Right atrium auricular region (tissue), 2 donors: ENCODE results near the gene LMCD1. TPM values are rescaled to one million over a fixed set of nuclear protein-coding genes. Genes with fewer than 3 reads are reported as not detected.

Experiments used
- DNase-seq: peaks from one replicate; pipeline ENCODE4 v3.0.0-alpha.2; 2019; ENCODE audit warnings: low spot score
- H3K27ac ChIP-seq, 2 donors: fragments of 200-600 bp; sonication (generic); 1 replicate in 1 of 2; 2 replicates in 1 of 2; pipeline ENCODE4 v1.5.1; 2016 to 2019
- H3K27me3 ChIP-seq, 2 donors: fragments of 200-600 bp; sonication (generic); one replicate each; pipeline versions ENCODE4 v1.5.1 to v1.6.0; 2017 to 2019
- H3K36me3 ChIP-seq: fragments of 200-600 bp; sonication (generic); one replicate; pipeline ENCODE4 v1.5.1; 2016
- H3K4me1 ChIP-seq, 2 donors: fragments of 200-600 bp; sonication (generic); one replicate each; pipeline versions ENCODE4 v1.5.1 to v1.6.0; 2017 to 2019
- H3K4me3 ChIP-seq, 2 donors: fragments of 200-600 bp; sonication (generic); 1 replicate in 1 of 2; 2 replicates in 1 of 2; pipeline ENCODE4 v1.5.1; 2017 to 2019; ENCODE audit warnings: mild to moderate bottlenecking in 1 of 2, moderate library complexity in 1 of 2
- H3K9me3 ChIP-seq, 2 donors: fragments of 200-600 bp; sonication (generic); one replicate each; pipeline ENCODE4 v1.5.1; 2019
- total RNA-seq, 2 donors: library from RNA; depleted of rRNA; stranded (reverse); fragments of >200 nt; gene quantifications; one replicate each; pipeline ENCODE4 v1.1.0, GENCODE V29; 2016
- TF ChIP-seq, protein P1 (sequence below), 2 donors: fragments of 200-600 bp; sonication (generic); IDR thresholded peaks; one replicate each; pipeline ENCODE4 v1.5.1; 2019; ENCODE audit warnings: antibody characterized with exemption in 2 of 2

LMCD1 gene
- total RNA-seq, 2 donors from 2014 or later = 73.5 to 79.0 TPM

DNA sequence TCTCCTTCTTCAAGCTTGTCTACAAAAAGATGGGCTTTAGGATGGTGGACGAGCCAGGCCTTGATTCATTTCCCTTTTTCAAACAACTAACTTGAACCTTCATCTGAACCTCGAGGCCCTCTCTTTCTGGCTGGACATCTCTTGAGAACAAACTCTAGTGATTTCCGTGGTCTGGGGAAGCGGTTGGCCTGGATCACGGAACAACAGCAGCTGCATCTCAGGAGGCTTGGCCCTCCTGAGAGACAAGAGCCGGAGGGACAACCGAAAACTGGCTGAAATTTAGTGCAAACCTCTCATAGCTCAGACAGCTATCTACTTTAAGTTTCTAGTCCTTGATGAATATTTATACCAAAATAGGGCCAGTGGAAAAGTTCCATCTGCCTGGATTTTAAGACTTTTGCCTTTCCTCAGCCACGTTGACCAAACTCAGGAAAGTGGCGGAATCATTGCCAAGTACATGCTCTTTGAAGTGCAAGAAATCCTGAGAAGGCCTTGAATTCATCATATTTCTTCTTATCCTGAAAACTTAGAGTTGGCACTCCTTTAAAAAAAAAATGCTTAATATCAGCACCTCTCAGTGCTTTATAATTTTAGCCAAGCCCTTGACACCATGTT lies 14.5 kb downstream of the LMCD1 start:
- DNase-seq = no peak
- TF ChIP-seq, protein P1, sequence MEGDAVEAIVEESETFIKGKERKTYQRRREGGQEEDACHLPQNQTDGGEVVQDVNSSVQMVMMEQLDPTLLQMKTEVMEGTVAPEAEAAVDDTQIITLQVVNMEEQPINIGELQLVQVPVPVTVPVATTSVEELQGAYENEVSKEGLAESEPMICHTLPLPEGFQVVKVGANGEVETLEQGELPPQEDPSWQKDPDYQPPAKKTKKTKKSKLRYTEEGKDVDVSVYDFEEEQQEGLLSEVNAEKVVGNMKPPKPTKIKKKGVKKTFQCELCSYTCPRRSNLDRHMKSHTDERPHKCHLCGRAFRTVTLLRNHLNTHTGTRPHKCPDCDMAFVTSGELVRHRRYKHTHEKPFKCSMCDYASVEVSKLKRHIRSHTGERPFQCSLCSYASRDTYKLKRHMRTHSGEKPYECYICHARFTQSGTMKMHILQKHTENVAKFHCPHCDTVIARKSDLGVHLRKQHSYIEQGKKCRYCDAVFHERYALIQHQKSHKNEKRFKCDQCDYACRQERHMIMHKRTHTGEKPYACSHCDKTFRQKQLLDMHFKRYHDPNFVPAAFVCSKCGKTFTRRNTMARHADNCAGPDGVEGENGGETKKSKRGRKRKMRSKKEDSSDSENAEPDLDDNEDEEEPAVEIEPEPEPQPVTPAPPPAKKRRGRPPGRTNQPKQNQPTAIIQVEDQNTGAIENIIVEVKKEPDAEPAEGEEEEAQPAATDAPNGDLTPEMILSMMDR (IDR thresholded peaks at IDR 0.05) = no peak
- Histone ChIP-seq H3K36me3 (peaks cover 28% of the 10 kb centered on the region), H3K9me3 (no peaks in the 10 kb centered on the region), H3K4me3 (no peak overlapping the region), H3K27ac (peak overlapping the region; percentile 27 to 35), H3K27me3 (no peaks in the 10 kb centered on the region), H3K4me1 (peaks cover 0 to 33% of the 10 kb centered on the region in 2 donors)

DNA sequence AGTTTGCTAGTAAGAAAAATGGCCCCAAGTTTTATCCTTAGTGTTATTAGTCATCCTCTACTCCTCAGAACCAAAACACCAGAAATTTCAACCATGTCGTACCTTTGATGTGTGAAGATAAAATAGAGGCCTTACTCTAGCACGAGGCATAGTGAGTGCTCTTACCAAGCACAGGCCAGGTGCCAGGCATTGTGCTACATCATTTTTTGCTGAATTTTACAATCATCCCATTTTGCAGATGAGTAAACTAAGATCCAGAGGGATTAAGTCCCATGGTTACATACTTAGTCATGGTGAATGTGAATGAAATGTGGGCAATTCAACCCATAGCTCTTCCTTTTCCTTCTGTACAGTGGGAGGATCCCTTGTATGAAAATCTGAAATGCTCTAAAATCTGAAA lies 15.2 kb downstream of the LMCD1 start:
- H3K27ac ChIP-seq = peak overlapping the region in 1 of 2 donors; percentile 27
- no peaks in the 10 kb centered on the region for H3K9me3 ChIP-seq
- no peak overlapping the region for H3K4me3 ChIP-seq
- TF ChIP-seq, protein P1 (IDR thresholded peaks at IDR 0.05) = no peak
- H3K27me3 ChIP-seq = no peaks in the 10 kb centered on the region
- H3K4me1 ChIP-seq = peaks cover 0 to 37% of the 10 kb centered on the region in 2 donors
- peaks cover 24% of the 10 kb centered on the region for H3K36me3 ChIP-seq
- DNase-seq = no peak

DNA sequence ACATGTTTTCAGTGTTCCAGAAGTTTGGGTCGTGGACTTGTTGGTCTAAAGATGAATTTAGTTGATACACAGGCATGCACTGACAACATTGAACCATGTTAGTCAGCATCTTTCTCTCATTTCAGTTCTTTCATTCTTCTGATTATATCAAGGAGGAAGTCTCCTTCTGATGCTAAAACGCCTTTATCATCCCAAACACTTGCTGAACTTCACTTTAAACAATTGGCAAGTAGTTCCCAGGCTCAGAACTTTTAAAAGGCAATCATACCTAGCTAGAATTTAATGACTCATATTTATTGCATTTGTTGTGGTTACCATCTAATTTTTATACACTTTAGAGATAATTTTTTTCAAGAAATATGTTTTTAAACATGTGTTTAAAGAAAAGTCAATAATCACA lies 15.9 kb downstream of the LMCD1 start:
- Histone ChIP-seq H3K4me1 (peaks cover 0 to 37% of the 10 kb centered on the region in 2 donors), H3K27ac (no peak overlapping the region), H3K36me3 (peaks cover 20% of the 10 kb centered on the region), H3K27me3 (no peaks in the 10 kb centered on the region), H3K9me3 (no peaks in the 10 kb centered on the region), H3K4me3 (no peak overlapping the region)
- DNase-seq = no peak
- TF ChIP-seq, protein P1 (IDR thresholded peaks at IDR 0.05) = no peak

DNA sequence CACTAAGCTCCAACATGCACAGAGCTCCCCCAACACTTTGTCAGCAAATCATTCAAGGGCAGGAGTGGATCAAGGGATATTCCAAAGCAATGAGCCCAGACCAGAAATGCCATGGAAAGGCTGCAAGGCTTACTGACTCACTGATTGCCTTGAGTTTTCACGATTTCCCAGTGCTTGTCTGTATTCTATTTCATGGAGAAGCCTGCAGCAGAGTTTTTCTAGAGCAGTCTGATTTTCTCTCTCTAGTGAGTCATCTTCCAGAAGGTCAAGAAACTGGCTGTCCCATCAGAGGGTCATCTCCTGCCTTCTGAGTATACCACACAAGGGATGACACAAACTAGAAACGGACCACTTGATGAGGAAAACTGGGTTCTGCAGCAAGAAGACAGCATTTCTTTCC lies 16.5 kb downstream of the LMCD1 start:
- Histone ChIP-seq H3K36me3 (peaks cover 20% of the 10 kb centered on the region), H3K4me1 (peaks cover 0 to 37% of the 10 kb centered on the region in 2 donors), H3K27ac (no peak overlapping the region), H3K9me3 (no peaks in the 10 kb centered on the region), H3K4me3 (no peak overlapping the region), H3K27me3 (no peaks in the 10 kb centered on the region)
- no peak for DNase-seq
- TF ChIP-seq, protein P1 (IDR thresholded peaks at IDR 0.05) = no peak

DNA sequence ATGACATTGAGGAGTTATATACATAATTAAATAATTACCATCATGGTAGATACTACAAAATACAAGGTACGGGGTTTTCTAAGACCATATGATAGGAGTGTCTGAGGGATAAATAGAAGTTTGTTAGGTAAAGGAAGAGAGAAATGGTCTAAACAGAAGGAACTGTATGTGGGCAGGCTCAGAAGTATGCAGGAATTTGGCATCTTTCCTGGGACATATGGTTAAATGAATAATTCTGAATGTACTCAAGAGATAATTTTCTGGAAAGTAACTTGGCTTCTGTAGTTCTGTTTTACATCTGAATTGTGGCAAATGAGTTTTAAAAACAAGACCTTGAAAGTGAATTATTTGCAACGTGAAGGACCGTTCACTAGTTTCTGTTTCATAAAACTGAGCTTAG lies 17.5 kb downstream of the LMCD1 start:
- H3K27ac ChIP-seq = no peak overlapping the region
- no peak overlapping the region for H3K4me3 ChIP-seq
- H3K36me3 ChIP-seq = peaks cover 15% of the 10 kb centered on the region
- TF ChIP-seq, protein P1 (IDR thresholded peaks at IDR 0.05) = no peak
- peaks cover 0 to 45% of the 10 kb centered on the region in 2 donors for H3K4me1 ChIP-seq
- H3K27me3 ChIP-seq = no peaks in the 10 kb centered on the region
- H3K9me3 ChIP-seq = no peaks in the 10 kb centered on the region
- DNase-seq = no peak
